ENCODE data around the gene CLSTN2. TPM values are rescaled to one million over a fixed set of nuclear protein-coding genes. Genes with fewer than 3 reads are reported as not detected.

CLSTN2 gene
- total RNA-seq, 1 experiment from 2014 or later = 0.17 TPM

GRCh38 chr3:140006331-140006730 is 71.3 kb downstream of the CLSTN2 start:
- no peak for DNase-seq (ENCODE audit: low read depth)

- no peak for DNase-seq (ENCODE audit: low read depth)
Observed at GRCh38 chr3:140007081-140007480, 72.1 kb downstream of the CLSTN2 start.

- DNase-seq (ENCODE audit: low read depth) = no peak
Observed at GRCh38 chr3:140007911-140008869, 73.2 kb downstream of the CLSTN2 start.

- no peak for DNase-seq (ENCODE audit: low read depth)
Observed at GRCh38 chr3:140010391-140010790, 75.4 kb downstream of the CLSTN2 start.

- DNase-seq (ENCODE audit: low read depth) = no peak
Observed at GRCh38 chr3:140011086-140011485, 76.1 kb downstream of the CLSTN2 start.

- DNase-seq (ENCODE audit: low read depth) = no peak
Observed at GRCh38 chr3:140011611-140012277, 76.8 kb downstream of the CLSTN2 start.

- DNase-seq (ENCODE audit: low read depth) = no peak
Observed at GRCh38 chr3:140013220-140013619, 78.2 kb downstream of the CLSTN2 start.

- DNase-seq (ENCODE audit: low read depth) = no peak
Observed at GRCh38 chr3:140014831-140015495, 80.0 kb downstream of the CLSTN2 start.

GRCh38 chr3:140015741-140016140 is 80.8 kb downstream of the CLSTN2 start:
- no peak for DNase-seq (ENCODE audit: low read depth)

GRCh38 chr3:140018556-140018955 is 83.6 kb downstream of the CLSTN2 start:
- DNase-seq (ENCODE audit: low read depth) = no peak

- no peak for DNase-seq (ENCODE audit: low read depth)
Observed at GRCh38 chr3:140019946-140020345, 85.0 kb downstream of the CLSTN2 start.

GRCh38 chr3:140020541-140020940 is 85.6 kb downstream of the CLSTN2 start:
- no peak for DNase-seq (ENCODE audit: low read depth)

GRCh38 chr3:140021269-140021668 is 86.3 kb downstream of the CLSTN2 start:
- DNase-seq (ENCODE audit: low read depth) = no peak

GRCh38 chr3:140022066-140022770 is 87.2 kb downstream of the CLSTN2 start:
- no peak for DNase-seq (ENCODE audit: low read depth)

GRCh38 chr3:140023616-140024530 is 88.9 kb downstream of the CLSTN2 start:
- DNase-seq (ENCODE audit: low read depth) = no peak

- no peak for DNase-seq (ENCODE audit: low read depth)
Observed at GRCh38 chr3:140031170-140031569, 96.2 kb downstream of the CLSTN2 start.

- DNase-seq (ENCODE audit: low read depth) = no peak
Observed at GRCh38 chr3:140034058-140034457, 99.1 kb downstream of the CLSTN2 start.

- no peak for DNase-seq (ENCODE audit: low read depth)
Observed at GRCh38 chr3:140035871-140036270, 100.9 kb downstream of the CLSTN2 start.

GRCh38 chr3:140050396-140050795 is 115.4 kb downstream of the CLSTN2 start:
- DNase-seq (ENCODE audit: low read depth) = no peak

Data from LHCN-M2 (cell line).